ENCODE results near the gene CRADD. TPM values are rescaled to one million over a fixed set of nuclear protein-coding genes. Genes with fewer than 3 reads are reported as not detected.
A peak's percentile ranks its signal among the peaks of the same experiment; 100 is the strongest.

The CRADD gene
- total and polyA plus RNA-seq, 2 donors (not counting 3 experiments of a cell fraction or from before 2014, with no cell fraction given): 11.7 to 14.5 TPM

DNA sequence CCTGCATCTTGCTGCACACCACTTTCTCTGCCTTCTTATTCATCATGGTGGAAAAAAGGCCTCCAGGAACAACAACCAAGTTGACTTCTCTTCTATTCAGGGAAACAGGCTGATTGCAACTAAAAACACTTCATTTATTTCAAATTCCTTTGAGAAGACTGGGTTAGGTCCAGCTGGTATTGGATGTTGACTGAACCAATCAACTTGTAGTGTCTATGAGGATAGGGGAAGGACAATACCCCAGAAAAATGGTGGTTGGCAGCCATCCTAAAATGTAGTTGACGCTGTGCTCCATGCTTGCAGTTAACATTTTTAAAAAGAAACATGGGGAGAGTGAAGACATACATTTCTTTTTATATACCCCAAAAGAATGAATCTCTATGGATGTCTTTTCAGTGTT, 34.4 kb upstream of the CRADD start:
- no peaks in the 10 kb centered on the region for H3K9me3 ChIP-seq (replicated peaks; ENCODE audit: control insufficient read depth, insufficient read depth, low read length)
- H3K79me2 ChIP-seq (ENCODE audit: control insufficient read depth, insufficient read depth, low read length): no peaks in the 10 kb centered on the region
- peaks cover 9 to 20% of the 10 kb centered on the region in 2 experiments for H3K27me3 ChIP-seq (ENCODE audit: control insufficient read depth in 2 of 2, insufficient read depth in 2 of 2, low read length in 2 of 2)
- ChIA-PET POLR2A (no interaction called here), CTCF (interaction anchor here (0.5 kb wide), 1 partner anchor 130 kb away, joined by 4 read pairs; no protein-coding TSS in a partner anchor)
- no TSS peak for BruUV-seq (replicated peaks)
- TF ChIP-seq, protein P1, sequence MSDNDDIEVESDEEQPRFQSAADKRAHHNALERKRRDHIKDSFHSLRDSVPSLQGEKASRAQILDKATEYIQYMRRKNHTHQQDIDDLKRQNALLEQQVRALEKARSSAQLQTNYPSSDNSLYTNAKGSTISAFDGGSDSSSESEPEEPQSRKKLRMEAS (IDR thresholded peaks at IDR 0.05; ENCODE audit: insufficient read depth, insufficient read length): no peak
- TF ChIP-seq POLR2A (IDR thresholded peaks at IDR 0.05; ENCODE audit: low read depth, low read length) (no peak), GATA2 (IDR thresholded peaks at IDR 0.05; ENCODE audit: insufficient read depth, insufficient read length, low read depth, low read length) (no peak), JUN (IDR thresholded peaks at IDR 0.05; ENCODE audit: borderline replicate concordance, insufficient read depth, insufficient read length, low read depth) (no peak), FOS (IDR thresholded peaks at IDR 0.05; ENCODE audit: borderline replicate concordance, insufficient read depth, low read length) (no peak)
- no peaks in the 10 kb centered on the region for H4K20me1 ChIP-seq (replicated peaks; ENCODE audit: control insufficient read depth, extremely low read depth, insufficient read depth, low read length)
- H3K36me3 ChIP-seq (ENCODE audit: control insufficient read depth in 2 of 2, extremely low read depth in 1 of 2, insufficient read depth in 2 of 2, low read length in 2 of 2): no peaks in the 10 kb centered on the region
- H2AFZ ChIP-seq (ENCODE audit: low read depth, low read length): no peak overlapping the region
- H3K27ac ChIP-seq (ENCODE audit: insufficient read depth, low read depth, low read length): no peak overlapping the region
- dilution Hi-C loops (cut with MboI; ENCODE audit: extremely low pct_ligation_motif_present, low sequenced_read_pairs) (no loop called here), intact Hi-C loops (cut with micrococcal nuclease) (no loop called here)
- no peak overlapping the region for H3K4me2 ChIP-seq (ENCODE audit: insufficient read depth, low read length)
- no peak for FAIRE-seq
- H3K9me1 ChIP-seq (replicated peaks; ENCODE audit: control insufficient read depth, extremely low read depth, insufficient read depth, low read length): no peaks in the 10 kb centered on the region
- no peak overlapping the region for H3K4me3 ChIP-seq (replicated peaks in 1 of 3; ENCODE audit: insufficient read depth in 1 of 3, low read depth in 1 of 3, low read length in 3 of 3)
- no peaks in the 10 kb centered on the region for H3K4me1 ChIP-seq (ENCODE audit: control insufficient read depth, extremely low read depth, insufficient read depth, low read length)
- no peak for DNase-seq (ENCODE audit: low read depth, low spot score)
- H3K9ac ChIP-seq (replicated peaks; ENCODE audit: extremely low read depth, insufficient read depth, low read length): no peak overlapping the region

DNA sequence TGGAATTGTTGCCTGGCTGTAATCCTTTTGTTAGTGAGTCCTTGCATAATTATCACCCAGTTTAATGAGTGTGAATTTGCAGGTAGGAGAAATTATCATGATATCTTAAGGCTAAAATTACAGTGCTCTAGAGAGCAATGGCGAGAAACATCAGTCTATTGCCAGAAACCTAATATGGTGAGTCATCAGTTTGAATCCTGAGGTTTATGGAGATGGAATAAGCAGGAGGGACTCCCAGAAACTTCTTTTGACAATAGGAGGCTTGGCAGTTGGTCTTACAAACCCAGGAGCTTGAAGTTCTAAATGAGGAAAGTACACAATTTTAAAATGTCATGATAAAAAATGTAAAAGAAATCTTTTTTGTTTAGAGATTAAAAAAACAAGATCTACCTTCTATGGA, 31.5 kb upstream of the CRADD start:
- no peak overlapping the region for H2AFZ ChIP-seq (ENCODE audit: low read depth, low read length)
- TF ChIP-seq, protein P2, sequence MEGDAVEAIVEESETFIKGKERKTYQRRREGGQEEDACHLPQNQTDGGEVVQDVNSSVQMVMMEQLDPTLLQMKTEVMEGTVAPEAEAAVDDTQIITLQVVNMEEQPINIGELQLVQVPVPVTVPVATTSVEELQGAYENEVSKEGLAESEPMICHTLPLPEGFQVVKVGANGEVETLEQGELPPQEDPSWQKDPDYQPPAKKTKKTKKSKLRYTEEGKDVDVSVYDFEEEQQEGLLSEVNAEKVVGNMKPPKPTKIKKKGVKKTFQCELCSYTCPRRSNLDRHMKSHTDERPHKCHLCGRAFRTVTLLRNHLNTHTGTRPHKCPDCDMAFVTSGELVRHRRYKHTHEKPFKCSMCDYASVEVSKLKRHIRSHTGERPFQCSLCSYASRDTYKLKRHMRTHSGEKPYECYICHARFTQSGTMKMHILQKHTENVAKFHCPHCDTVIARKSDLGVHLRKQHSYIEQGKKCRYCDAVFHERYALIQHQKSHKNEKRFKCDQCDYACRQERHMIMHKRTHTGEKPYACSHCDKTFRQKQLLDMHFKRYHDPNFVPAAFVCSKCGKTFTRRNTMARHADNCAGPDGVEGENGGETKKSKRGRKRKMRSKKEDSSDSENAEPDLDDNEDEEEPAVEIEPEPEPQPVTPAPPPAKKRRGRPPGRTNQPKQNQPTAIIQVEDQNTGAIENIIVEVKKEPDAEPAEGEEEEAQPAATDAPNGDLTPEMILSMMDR (IDR thresholded peaks at IDR 0.05; ENCODE audit: extremely low read depth in 1 of 2, insufficient read depth in 1 of 2, low read depth in 1 of 2, low read length in 2 of 2): no peak
- TF ChIP-seq FOS (IDR thresholded peaks at IDR 0.05; ENCODE audit: borderline replicate concordance, insufficient read depth, low read length) (peak; percentile 6), EZH2 (IDR thresholded peaks at IDR 0.05; ENCODE audit: borderline replicate concordance, low read depth, low read length, severe bottlenecking) (no peak), JUN (IDR thresholded peaks at IDR 0.05; ENCODE audit: borderline replicate concordance, insufficient read depth, insufficient read length, low read depth) (peak; percentile 18)
- H3K4me3 ChIP-seq (replicated peaks in 1 of 3; ENCODE audit: insufficient read depth in 1 of 3, low read depth in 1 of 3, low read length in 3 of 3): no peak overlapping the region
- H3K4me2 ChIP-seq (ENCODE audit: insufficient read depth, low read length): no peak overlapping the region
- intact Hi-C loops (cut with micrococcal nuclease): no loop called here
- H3K9me1 ChIP-seq (replicated peaks; ENCODE audit: control insufficient read depth, extremely low read depth, insufficient read depth, low read length): no peaks in the 10 kb centered on the region
- POLR2A ChIA-PET: no interaction called here
- no peaks in the 10 kb centered on the region for H3K9me3 ChIP-seq (replicated peaks; ENCODE audit: control insufficient read depth, insufficient read depth, low read length)
- H3K27me3 ChIP-seq (ENCODE audit: control insufficient read depth in 2 of 2, insufficient read depth in 2 of 2, low read length in 2 of 2): peaks cover 2 to 5% of the 10 kb centered on the region in 2 experiments
- H3K4me1 ChIP-seq (ENCODE audit: control insufficient read depth, extremely low read depth, insufficient read depth, low read length): no peaks in the 10 kb centered on the region
- no peaks in the 10 kb centered on the region for H4K20me1 ChIP-seq (replicated peaks; ENCODE audit: control insufficient read depth, extremely low read depth, insufficient read depth, low read length)
- DNase-seq (ENCODE audit: low read depth, low spot score) (no peak), FAIRE-seq (no peak)
- H3K27ac ChIP-seq (ENCODE audit: insufficient read depth, low read depth, low read length): no peak overlapping the region
- H3K36me3 ChIP-seq (ENCODE audit: control insufficient read depth in 2 of 2, extremely low read depth in 1 of 2, insufficient read depth in 2 of 2, low read length in 2 of 2): no peaks in the 10 kb centered on the region
- H3K79me2 ChIP-seq (ENCODE audit: control insufficient read depth, insufficient read depth, low read length): no peaks in the 10 kb centered on the region
- dilution Hi-C loops (cut with MboI; ENCODE audit: extremely low pct_ligation_motif_present, low sequenced_read_pairs): no loop called here
- CTCF ChIA-PET: interaction anchor here (0.5 kb wide), 1 partner anchor 456 kb away, joined by 3 read pairs; no protein-coding TSS in a partner anchor
- no peak overlapping the region for H3K9ac ChIP-seq (replicated peaks; ENCODE audit: extremely low read depth, insufficient read depth, low read length)
- BruUV-seq (replicated peaks): no TSS peak
